SK-N-MC (cell line): ENCODE data around the gene TBC1D22A.

ENCODE experiments used
- EZH2 ChIP-seq: fragments of 200-600 bp; sonication (generic); IDR thresholded peaks from one replicate; pipeline ENCODE4 v1.6.1; 2017; ENCODE audit warnings: antibody characterized with exemption
- FOXP2 ChIP-seq: optimal IDR thresholded peaks from 2 replicates; pipeline ENCODE3; 2011; ENCODE audit warnings: mild to moderate bottlenecking, moderate library complexity; ENCODE audit not compliant: insufficient read depth; ENCODE audit errors: extremely low read length, control extremely low read depth
- POLR2AphosphoS5 ChIP-seq: IDR thresholded peaks from 2 replicates; pipeline ENCODE4 v1.6.1; 2012; ENCODE audit warnings: mild to moderate bottlenecking, low read depth, low read length, borderline replicate concordance

- TF ChIP-seq EZH2: no peak
- no peak for TF ChIP-seq FOXP2
- TF ChIP-seq POLR2AphosphoS5: no peak
Observed at GRCh38 chr22:47071078-47071806, 308.8 kb downstream of the TBC1D22A start.
